T-helper 17 cell (primary cell): ENCODE measurements around the gene NTRK2. TPM values are rescaled to one million over a fixed set of nuclear protein-coding genes. Genes with fewer than 3 reads are reported as not detected.

Source experiments
- ATAC-seq: fragments of 150-1000 bp; cut with Tn5 transposase; 2 replicates; pipeline ENCODE4 v1.10.0; 2021; ENCODE audit warnings: mild to moderate bottlenecking, moderate library complexity
- DNase-seq, 3 donors: peaks; one replicate each; pipeline versions ENCODE4 v3.0.0 to v3.0.0-alpha.2; 2020 to 2021
- H3K9me3 ChIP-seq: one replicate; pipeline ENCODE4 v1.7.0; 2013; ENCODE audit warnings: low read length, mild to moderate bottlenecking; ENCODE audit not compliant: control insufficient read depth, poor library complexity, severe bottlenecking
- H3K27ac Mint-ChIP-seq: one replicate; pipeline ENCODE4 v1.8.0; 2022; ENCODE audit warnings: mild to moderate bottlenecking, moderate library complexity, mixed read lengths
- H3K27me3 Mint-ChIP-seq: one replicate; pipeline ENCODE4 v1.8.0; 2022; ENCODE audit warnings: mixed read lengths
- H3K36me3 Mint-ChIP-seq: one replicate; pipeline ENCODE4 v1.8.0; 2022; ENCODE audit warnings: low read depth, mixed read lengths
- H3K4me1 Mint-ChIP-seq: one replicate; pipeline ENCODE4 v1.8.0; 2022; ENCODE audit warnings: mild to moderate bottlenecking, mixed read lengths
- H3K4me3 Mint-ChIP-seq: one replicate; pipeline ENCODE4 v1.8.0; 2022; ENCODE audit warnings: mild to moderate bottlenecking, moderate library complexity, mixed read lengths
- total RNA-seq, 4 donors: library from RNA in 2 of 4; stranded (reverse) in 2 of 4; gene quantifications; one replicate each; pipeline ENCODE4 v1.2.3 and lab custom pipeline; 2022 to 2026

The NTRK2 gene
- total RNA-seq, result 1 to 10 TPM; 1.1 to 1.6 TPM
- 8.4 to 9.7 reads per million in 2 donors for total RNA-seq (lab: John Stamatoyannopoulos, UW)

DNA sequence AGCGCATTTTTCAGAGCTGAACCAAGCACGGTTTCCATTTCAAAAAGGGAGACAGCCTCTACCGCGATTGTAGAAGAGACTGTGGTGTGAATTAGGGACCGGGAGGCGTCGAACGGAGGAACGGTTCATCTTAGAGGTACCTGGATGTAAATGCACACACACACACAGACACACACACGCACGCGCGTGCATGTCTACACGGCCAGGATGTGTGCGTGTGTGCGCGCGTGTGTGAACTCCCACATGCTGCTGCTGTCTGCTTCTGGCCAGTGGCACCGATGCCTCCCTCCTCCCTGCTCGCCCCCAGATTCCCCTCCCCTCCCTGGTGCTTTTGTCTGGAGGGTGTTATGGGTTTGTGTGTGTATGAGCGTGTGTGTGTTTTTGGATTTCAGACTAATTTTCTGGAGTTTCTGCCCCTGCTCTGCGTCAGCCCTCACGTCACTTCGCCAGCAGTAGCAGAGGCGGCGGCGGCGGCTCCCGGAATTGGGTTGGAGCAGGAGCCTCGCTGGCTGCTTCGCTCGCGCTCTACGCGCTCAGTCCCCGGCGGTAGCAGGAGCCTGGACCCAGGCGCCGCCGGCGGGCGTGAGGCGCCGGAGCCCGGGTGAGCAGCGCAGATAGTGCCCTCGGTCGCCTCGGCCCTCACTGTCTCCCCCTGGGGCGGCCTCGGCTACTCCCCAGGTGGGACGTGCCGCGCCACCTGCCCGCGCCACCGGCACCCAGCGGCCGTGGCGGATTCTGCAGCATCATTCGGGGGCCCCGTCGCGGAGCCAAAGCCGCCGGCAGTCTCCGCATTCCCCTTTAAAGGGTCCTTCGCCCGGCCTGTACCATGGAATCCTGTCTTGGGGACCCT lies at the start of gene NTRK2:
Gene NTRK2 (plus strand): TSS at position 442 of the 850 bp plus-strand sequence. CDS start 1,020 bp downstream, outside the sequence.
- peaks cover 5% of the 10 kb centered on the region for H3K36me3 Mint-ChIP-seq
- H3K4me3 Mint-ChIP-seq, result peak within 1 kb of the TSS; percentile 90
- H3K27me3 Mint-ChIP-seq, result peaks cover 62% of the 10 kb centered on the region
- ATAC-seq (peak; percentile 66), DNase-seq (peak; percentile 11 to 28 (median 14))
- no peaks in the 10 kb centered on the region for H3K9me3 ChIP-seq
- peaks cover 15% of the 10 kb centered on the region for H3K4me1 Mint-ChIP-seq
- H3K27ac Mint-ChIP-seq, result no peak within 1 kb of the TSS

DNA sequence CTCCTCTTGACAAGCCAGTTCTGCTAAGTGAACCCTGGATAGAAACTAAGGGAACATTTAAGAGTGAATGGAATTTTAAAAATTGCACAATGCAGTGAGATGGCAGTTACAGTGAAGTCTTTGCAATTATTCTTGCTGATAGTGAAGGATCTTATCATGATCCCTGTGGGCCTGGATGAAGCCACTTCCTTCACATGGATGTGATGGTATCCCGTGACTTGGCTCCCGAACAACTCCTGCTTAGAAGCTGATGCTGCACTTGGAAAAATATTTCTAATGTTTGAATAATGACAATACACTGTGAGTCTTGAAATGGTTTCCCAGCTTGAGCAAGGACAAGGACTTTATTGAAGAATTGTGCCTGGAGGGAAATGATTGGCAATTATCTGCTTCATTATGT lies 49.2 kb upstream of the NTRK2 start:
- H3K27me3 Mint-ChIP-seq, result peaks cover 27% of the 10 kb centered on the region
- H3K27ac Mint-ChIP-seq, result no peak overlapping the region
- no peaks in the 10 kb centered on the region for H3K36me3 Mint-ChIP-seq
- no peak overlapping the region for H3K4me3 Mint-ChIP-seq
- H3K9me3 ChIP-seq, result no peaks in the 10 kb centered on the region
- DNase-seq (no peak), ATAC-seq (no peak)
- H3K4me1 Mint-ChIP-seq, result no peaks in the 10 kb centered on the region

- no peaks in the 10 kb centered on the region for H3K9me3 ChIP-seq
- Mint-ChIP-seq H3K27ac (no peak overlapping the region), H3K36me3 (no peaks in the 10 kb centered on the region), H3K4me1 (no peaks in the 10 kb centered on the region), H3K4me3 (no peak overlapping the region), H3K27me3 (peaks cover 27% of the 10 kb centered on the region)
- ATAC-seq (no peak), DNase-seq (no peak)
Measured at GRCh38 chr9:84621811-84622210, 47.7 kb upstream of the NTRK2 start.

GRCh38 chr9:84622981-84623380 lies 46.5 kb upstream of the NTRK2 start:
- Mint-ChIP-seq H3K4me3 (no peak overlapping the region), H3K27me3 (peaks cover 15% of the 10 kb centered on the region), H3K36me3 (no peaks in the 10 kb centered on the region), H3K27ac (no peak overlapping the region), H3K4me1 (no peaks in the 10 kb centered on the region)
- H3K9me3 ChIP-seq, result no peaks in the 10 kb centered on the region
- DNase-seq (no peak), ATAC-seq (no peak)

DNA sequence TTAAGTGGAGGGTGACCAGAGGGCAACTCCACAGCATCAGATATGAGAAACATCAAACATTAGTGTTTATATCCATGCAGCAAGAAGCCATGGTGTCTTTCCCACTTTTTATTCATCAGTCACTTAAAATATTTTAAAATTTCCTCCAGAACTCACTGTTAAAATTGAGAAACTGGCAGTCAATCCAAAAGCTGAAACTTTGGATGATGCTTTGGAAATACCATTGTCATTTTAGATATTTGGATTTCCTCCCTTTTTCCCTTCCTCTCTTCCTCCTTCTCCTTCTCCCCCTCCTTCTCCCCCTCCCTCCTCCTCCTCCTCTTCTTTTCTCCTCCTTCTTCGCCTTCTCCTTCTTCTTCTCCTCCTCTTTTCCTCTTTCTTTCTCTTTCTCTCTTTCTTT lies 33.1 kb upstream of the NTRK2 start:
- DNase-seq (no peak), ATAC-seq (no peak)
- no peaks in the 10 kb centered on the region for H3K9me3 ChIP-seq
- Mint-ChIP-seq H3K4me3 (no peak overlapping the region), H3K27ac (no peak overlapping the region), H3K27me3 (peaks cover 12% of the 10 kb centered on the region), H3K4me1 (no peaks in the 10 kb centered on the region), H3K36me3 (no peaks in the 10 kb centered on the region)

DNA sequence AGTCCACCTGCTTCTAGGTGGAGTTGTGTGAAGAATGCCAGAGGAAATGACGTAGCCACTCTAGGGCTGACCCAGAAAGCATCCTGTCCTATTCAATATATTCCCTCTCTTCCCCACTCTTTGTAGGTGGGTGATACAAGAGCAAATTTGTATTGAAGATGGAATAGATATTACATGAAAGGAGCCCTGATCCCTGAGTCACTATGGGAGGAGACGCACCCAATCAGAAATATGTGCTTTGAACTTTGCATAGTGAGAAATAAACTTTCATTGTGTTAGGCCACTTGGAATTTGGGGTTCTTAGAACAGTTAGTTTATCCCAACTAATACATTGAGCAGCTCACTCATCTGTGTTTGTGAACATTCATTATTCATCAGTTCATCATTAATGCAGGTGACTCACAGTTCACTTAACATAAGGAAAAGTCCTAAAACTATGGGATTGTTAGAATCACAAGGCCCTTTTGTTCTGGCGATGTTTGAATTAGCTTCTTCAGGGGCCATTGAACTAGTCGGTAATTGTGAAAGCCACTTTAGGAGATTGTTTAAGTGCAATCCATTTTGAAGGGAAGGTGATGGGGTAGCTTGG lies 26.9 kb upstream of the NTRK2 start:
- Mint-ChIP-seq H3K27me3 (peaks cover 10% of the 10 kb centered on the region), H3K4me1 (no peaks in the 10 kb centered on the region), H3K27ac (no peak overlapping the region), H3K4me3 (no peak overlapping the region), H3K36me3 (no peaks in the 10 kb centered on the region)
- H3K9me3 ChIP-seq, result no peaks in the 10 kb centered on the region
- DNase-seq, result no peak
- ATAC-seq, result no peak

DNA sequence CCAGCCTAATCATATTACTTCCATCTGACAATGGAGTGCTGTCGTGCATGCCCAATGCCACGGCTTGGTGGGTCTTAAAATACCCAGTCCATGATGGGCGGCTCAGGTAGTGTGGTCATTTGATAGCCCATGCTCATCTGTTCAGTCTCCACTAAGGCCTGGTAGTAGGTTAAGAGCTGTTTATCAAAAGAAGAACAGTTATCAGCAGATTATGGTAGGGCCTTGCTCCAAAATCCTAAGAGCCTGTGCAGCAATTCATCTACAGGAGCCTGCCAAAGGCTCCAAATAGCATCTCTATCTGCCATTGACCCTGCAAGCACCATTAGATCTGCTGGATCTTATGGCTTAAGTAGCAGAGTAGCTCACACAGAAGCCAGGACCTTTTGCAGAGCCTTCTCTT lies 21.8 kb upstream of the NTRK2 start:
- Mint-ChIP-seq H3K4me1 (peaks cover under 1% of the 10 kb centered on the region), H3K36me3 (peaks cover 3% of the 10 kb centered on the region), H3K27me3 (peaks cover 14% of the 10 kb centered on the region), H3K4me3 (no peak overlapping the region), H3K27ac (no peak overlapping the region)
- DNase-seq (no peak), ATAC-seq (no peak)
- no peaks in the 10 kb centered on the region for H3K9me3 ChIP-seq

- no peaks in the 10 kb centered on the region for H3K9me3 ChIP-seq
- DNase-seq (no peak), ATAC-seq (no peak)
- H3K4me3 Mint-ChIP-seq, result no peak overlapping the region
- H3K36me3 Mint-ChIP-seq, result peaks cover 4% of the 10 kb centered on the region
- no peak overlapping the region for H3K27ac Mint-ChIP-seq
- H3K4me1 Mint-ChIP-seq, result peaks cover 3% of the 10 kb centered on the region
- peaks cover 46% of the 10 kb centered on the region for H3K27me3 Mint-ChIP-seq
Measured at GRCh38 chr9:84652496-84653120, 16.9 kb upstream of the NTRK2 start.

DNA sequence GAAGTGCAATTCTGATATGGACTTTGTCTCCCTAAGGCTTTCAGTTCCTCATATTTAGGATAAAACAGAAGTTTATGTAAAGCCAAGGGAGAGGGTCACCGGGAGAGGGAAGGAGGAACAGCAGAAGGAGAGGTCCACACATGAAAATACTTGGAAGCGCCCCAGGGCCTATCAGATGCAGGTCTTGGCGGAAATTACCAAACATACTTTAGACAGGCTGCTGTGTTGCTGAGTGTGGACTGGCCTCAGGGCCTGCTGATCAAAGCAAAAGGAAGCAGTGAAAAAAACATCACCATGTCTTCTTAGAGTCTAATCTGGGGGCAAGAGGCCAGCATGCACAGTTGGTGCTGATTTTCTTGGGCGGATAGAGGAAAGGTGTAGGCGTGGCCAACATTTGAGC lies 14.1 kb upstream of the NTRK2 start:
- no peak overlapping the region for H3K27ac Mint-ChIP-seq
- H3K4me3 Mint-ChIP-seq, result no peak overlapping the region
- DNase-seq, result no peak
- no peaks in the 10 kb centered on the region for H3K9me3 ChIP-seq
- H3K27me3 Mint-ChIP-seq, result peaks cover 61% of the 10 kb centered on the region
- H3K4me1 Mint-ChIP-seq, result peaks cover 3% of the 10 kb centered on the region
- H3K36me3 Mint-ChIP-seq, result peaks cover 5% of the 10 kb centered on the region
- no peak for ATAC-seq

DNA sequence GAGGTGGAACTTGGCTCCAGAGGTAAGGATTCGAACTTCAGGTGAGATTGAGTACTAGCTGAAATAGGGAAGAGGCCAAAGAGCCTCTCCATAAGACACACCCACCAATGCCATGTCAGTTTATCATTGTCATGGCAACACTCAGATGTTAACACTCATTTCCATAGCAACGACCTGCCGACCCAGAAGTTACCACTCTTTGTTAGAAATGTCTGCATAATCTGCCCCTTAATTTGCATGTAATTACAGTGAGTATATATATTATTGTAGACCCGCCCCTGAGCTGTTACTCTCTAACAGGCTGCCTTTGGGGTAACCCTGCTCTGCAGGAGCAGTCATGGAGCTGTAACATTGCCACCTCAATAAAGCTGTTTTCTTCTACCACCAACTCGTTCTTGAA lies 10.2 kb upstream of the NTRK2 start:
- DNase-seq (no peak), ATAC-seq (no peak)
- H3K27ac Mint-ChIP-seq, result no peak overlapping the region
- H3K27me3 Mint-ChIP-seq, result peaks cover 59% of the 10 kb centered on the region
- H3K9me3 ChIP-seq, result no peaks in the 10 kb centered on the region
- peaks cover 2% of the 10 kb centered on the region for H3K4me1 Mint-ChIP-seq
- H3K36me3 Mint-ChIP-seq, result peaks cover 4% of the 10 kb centered on the region
- H3K4me3 Mint-ChIP-seq, result no peak overlapping the region

DNA sequence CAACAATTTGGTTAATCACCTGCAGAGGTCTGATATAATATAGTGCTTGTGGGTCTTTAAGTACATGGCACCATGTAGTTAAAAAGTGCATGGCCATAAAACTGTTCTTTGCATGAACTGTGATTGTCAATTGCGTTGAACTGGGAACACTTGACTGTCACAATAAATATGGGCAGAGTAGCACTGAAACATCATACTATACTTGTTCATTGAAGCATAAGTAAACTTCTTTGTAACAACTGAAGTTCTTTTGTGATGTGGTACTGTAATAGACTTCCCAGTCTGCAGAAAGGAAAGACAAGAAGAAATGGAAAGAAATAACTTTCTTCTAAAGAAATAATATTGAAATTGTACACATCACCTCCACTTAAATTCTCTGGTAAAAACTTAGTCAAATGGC lies 9.8 kb upstream of the NTRK2 start:
- H3K4me1 Mint-ChIP-seq, result peaks cover 2% of the 10 kb centered on the region
- H3K9me3 ChIP-seq, result no peaks in the 10 kb centered on the region
- DNase-seq, result no peak
- H3K4me3 Mint-ChIP-seq, result no peak overlapping the region
- peaks cover 55% of the 10 kb centered on the region for H3K27me3 Mint-ChIP-seq
- H3K36me3 Mint-ChIP-seq, result peaks cover 4% of the 10 kb centered on the region
- H3K27ac Mint-ChIP-seq, result no peak overlapping the region
- ATAC-seq, result no peak

DNA sequence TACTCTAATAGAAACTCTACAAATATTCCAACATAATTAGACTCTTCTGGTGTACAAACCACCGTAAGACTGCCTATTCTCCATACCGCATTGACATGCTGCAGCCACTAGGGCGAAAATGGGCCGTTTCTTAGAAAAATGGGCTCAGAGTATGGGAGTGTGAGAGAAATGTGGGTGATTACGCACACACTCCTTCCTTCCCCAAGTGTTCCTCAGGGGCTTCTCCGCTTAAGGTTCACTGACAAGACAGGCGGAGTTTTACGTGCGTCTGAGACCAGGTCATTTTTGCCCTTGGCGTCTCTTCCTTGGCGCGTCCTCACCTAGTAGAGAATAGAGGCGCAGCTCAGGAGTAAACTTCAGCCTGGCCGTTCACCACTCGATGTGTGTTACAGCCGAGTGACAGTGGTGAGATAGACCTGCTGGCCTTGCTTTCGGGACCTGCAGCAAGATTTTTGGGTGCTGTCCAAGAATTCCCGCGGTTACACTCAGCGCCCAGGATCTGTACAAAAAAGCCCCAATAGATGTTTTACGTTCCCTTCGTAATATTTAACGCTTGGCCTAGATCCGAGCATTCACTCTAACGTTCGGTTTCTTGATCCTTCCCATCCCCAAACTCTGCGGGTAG lies 1.8 kb upstream of the NTRK2 start:
- Mint-ChIP-seq H3K36me3 (peaks cover 7% of the 10 kb centered on the region), H3K27me3 (peaks cover 60% of the 10 kb centered on the region)

More for the DNA sequence above, 1.8 kb upstream of the NTRK2 start:
- H3K9me3 ChIP-seq, result no peaks in the 10 kb centered on the region
- peak; percentile 33 for ATAC-seq
- H3K4me3 Mint-ChIP-seq, result peak overlapping the region; percentile 90
- H3K27ac Mint-ChIP-seq, result no peak overlapping the region
- no peak for DNase-seq
- H3K4me1 Mint-ChIP-seq, result peaks cover 16% of the 10 kb centered on the region
